ENCODE measurements around the gene HDAC4. TPM values are rescaled to one million over a fixed set of nuclear protein-coding genes. Genes with fewer than 3 reads are reported as not detected.

HDAC4 gene
- total and polyA plus RNA-seq, 9 of the 15 experiments (the other 6 are each of a cell fraction or from before 2014, with no cell fraction given) = 0.11 to 20.2 (median 4.0) TPM

DNA sequence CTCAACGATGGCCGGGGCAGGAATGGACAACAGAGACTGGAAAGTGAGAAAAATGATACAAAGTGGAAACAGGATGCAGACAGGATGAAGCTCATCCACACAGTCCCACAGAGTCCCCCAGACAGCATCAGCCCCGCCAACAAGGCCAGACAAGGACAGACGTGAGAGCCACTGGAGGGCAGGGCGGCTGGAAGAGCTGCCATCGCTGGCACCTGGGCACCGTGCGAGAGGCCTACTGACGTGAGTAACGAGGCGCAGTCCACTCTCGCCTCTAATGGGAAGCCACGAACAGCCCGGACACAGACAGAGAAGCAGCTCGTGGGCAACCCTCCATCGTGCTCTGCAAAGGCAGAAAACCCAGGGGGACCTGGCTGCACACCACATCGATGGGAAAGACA is 17.1 kb downstream of the HDAC4 start (continued):
- no peak for TF ChIP-seq GATA2 (CRISPR knock-in tag; IDR thresholded peaks at IDR 0.05)
- TF ChIP-seq, protein P1, sequence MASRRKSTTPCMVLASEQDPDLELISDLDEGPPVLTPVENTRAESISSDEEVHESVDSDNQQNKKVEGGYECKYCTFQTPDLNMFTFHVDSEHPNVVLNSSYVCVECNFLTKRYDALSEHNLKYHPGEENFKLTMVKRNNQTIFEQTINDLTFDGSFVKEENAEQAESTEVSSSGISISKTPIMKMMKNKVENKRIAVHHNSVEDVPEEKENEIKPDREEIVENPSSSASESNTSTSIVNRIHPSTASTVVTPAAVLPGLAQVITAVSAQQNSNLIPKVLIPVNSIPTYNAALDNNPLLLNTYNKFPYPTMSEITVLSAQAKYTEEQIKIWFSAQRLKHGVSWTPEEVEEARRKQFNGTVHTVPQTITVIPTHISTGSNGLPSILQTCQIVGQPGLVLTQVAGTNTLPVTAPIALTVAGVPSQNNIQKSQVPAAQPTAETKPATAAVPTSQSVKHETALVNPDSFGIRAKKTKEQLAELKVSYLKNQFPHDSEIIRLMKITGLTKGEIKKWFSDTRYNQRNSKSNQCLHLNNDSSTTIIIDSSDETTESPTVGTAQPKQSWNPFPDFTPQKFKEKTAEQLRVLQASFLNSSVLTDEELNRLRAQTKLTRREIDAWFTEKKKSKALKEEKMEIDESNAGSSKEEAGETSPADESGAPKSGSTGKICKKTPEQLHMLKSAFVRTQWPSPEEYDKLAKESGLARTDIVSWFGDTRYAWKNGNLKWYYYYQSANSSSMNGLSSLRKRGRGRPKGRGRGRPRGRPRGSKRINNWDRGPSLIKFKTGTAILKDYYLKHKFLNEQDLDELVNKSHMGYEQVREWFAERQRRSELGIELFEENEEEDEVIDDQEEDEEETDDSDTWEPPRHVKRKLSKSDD (conservative IDR thresholded peaks at IDR 0.05; ENCODE audit: low read length) = no peak

DNA sequence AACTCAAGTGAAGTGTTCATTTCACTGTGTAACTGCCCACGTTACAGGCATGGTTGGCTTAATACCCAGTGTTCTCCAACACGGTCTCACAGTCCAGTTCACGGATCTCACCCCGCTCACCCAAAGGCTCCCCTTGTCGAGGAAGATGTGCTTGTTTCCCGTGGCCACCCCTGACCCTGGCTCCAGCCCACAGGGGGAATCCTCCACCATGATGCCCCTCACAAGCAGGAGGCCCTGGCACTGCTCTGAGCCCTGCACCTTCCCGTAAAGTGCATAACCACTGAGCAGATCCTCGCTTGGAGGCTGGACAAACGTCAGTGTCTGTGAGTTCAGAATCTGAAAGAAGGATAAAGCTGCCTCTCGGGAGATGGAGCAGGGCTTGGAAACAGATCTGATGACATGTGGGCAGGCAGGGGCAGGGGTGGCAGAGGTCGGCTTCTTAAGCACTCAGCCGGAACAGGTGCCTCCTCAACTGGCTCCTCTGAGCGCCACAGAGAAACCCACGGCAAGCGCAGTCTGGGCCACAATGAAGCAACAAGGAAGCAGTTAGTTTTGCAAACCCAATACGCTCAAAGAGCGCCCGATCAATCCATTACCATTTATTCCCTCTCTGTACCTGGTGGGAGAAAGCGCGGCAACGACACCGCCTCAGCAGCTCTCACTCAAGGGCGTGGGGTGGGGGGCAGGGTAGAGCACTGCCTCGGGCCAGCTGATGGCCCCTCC is 17.6 kb downstream of the HDAC4 start:
- Histone ChIP-seq H3K27ac (ENCODE audit: extremely low read depth, low read depth, low read length) (no peak overlapping the region), H3K9me3 (replicated peaks; ENCODE audit: control insufficient read depth, insufficient read depth, low read depth, low read length) (no peaks in the 10 kb centered on the region), H3K79me2 (ENCODE audit: control insufficient read depth, insufficient read depth, low read length) (no peaks in the 10 kb centered on the region), H3K27me3 (ENCODE audit: control insufficient read depth in 2 of 2, insufficient read depth in 2 of 2, low read length in 2 of 2) (no peaks in the 10 kb centered on the region), H3K4me2 (ENCODE audit: insufficient read depth, low read length) (no peak overlapping the region), H3K36me3 (ENCODE audit: control insufficient read depth, insufficient read depth, low read length) (no peaks in the 10 kb centered on the region), H3K4me3 (no peak overlapping the region), H4K20me1 (replicated peaks; ENCODE audit: control insufficient read depth, insufficient read depth, low read length) (no peaks in the 10 kb centered on the region; the same call in 1 of the 2 replicates), H3K4me1 (replicated peaks in 1 of 2; ENCODE audit: control insufficient read depth in 2 of 2, insufficient read depth in 2 of 2, low read length in 2 of 2) (peaks cover 0 to 10% of the 10 kb centered on the region in 2 experiments; a peak in 2 of 5 replicates), H3K9me1 (ENCODE audit: control insufficient read depth, insufficient read depth, low read length) (no peaks in the 10 kb centered on the region), H2AFZ (ENCODE audit: low read depth, low read length) (no peak overlapping the region), H3K9ac (ENCODE audit: insufficient read depth in 1 of 2, low read depth in 2 of 2, low read length in 2 of 2) (no peak overlapping the region)
- ChIA-PET CTCF (ENCODE audit: low intra/inter-chr PET ratio) (no interaction called here), POLR2A (interaction anchor here (0.9 to 1.9 kb wide), 2 partner anchors 9 to 18 kb away, joined by 3 to 5 read pairs; partner anchors contain the start of gene HDAC4)
- WGBS (ENCODE audit: insufficient coverage, low coverage, missing lambda C conversion rate) = 87% methylated on average over 13 of the region's 24 CpGs
- FAIRE-seq (no peak), ATAC-seq (no peak), DNase-seq (ENCODE audit: extremely low read depth in 1 of 4, low spot score in 3 of 4) (no peak)
- TF ChIP-seq ZNF586 (CRISPR knock-in tag; conservative IDR thresholded peaks at IDR 0.05) = no peak
- intact Hi-C loops (cut with micrococcal nuclease) = no loop called here
- in situ Hi-C loops (cut with MboI) = no loop called here
- BruUV-seq (replicated peaks) = no TSS peak
